IPS DF 4.7 (cell line): ENCODE data around the gene ICE2.
"Not testable (repeated sequence)": the region's sequence is repeated elsewhere in the genome, so short reads cannot be mapped to it uniquely, and the experiment has no call there.

Experiments used
- DNase-seq: peaks from one replicate; pipeline ENCODE4 v3.0.0-alpha.2; 2013; ENCODE audit warnings: low spot score; ENCODE audit errors: extremely low read depth

ICE2 gene

DNA sequence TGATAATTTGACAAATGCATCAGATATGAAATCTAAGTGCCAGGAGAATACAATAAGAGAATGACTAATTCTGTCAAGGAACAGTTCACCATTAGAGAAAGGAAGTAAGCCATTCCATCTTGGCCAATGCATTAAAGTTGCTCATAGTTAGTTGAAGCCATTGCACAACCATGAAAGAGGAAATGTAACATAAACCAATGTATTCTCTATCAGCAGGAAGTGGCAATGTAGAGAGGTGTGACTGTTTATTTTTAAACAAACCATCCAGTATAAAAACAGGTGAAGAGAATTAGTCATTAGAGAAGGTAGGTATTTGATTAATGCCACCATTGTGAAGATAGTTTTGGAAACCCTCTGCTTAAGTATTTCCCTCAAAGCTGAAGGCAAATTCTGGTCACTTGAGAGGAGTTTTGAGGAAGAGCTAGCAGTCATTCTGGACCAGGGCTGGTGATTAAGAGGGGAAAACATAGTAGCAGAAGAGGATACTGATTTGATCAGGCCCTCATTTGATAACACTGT, 70.4 kb downstream of the ICE2 start:
- no peak for DNase-seq

DNA sequence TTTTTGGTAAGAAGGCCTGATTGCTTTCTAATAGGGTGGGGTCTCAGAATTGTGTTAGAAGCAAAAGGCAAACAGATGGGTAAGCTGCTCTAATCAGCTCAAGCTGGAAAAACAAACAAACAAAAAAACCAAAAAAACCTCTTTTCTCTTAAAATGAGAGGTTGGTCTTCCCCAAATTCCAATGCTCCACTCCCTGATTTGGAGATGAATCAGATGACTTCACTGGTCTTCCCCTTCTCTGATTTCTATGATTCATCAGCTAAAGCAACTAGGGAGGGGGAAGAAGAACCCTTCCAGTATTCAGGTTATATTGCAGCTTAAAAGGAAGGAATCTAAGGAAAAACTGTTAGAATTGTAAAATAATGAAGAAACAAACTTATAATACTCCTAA, 71.5 kb downstream of the ICE2 start:
- DNase-seq, result no peak

DNA sequence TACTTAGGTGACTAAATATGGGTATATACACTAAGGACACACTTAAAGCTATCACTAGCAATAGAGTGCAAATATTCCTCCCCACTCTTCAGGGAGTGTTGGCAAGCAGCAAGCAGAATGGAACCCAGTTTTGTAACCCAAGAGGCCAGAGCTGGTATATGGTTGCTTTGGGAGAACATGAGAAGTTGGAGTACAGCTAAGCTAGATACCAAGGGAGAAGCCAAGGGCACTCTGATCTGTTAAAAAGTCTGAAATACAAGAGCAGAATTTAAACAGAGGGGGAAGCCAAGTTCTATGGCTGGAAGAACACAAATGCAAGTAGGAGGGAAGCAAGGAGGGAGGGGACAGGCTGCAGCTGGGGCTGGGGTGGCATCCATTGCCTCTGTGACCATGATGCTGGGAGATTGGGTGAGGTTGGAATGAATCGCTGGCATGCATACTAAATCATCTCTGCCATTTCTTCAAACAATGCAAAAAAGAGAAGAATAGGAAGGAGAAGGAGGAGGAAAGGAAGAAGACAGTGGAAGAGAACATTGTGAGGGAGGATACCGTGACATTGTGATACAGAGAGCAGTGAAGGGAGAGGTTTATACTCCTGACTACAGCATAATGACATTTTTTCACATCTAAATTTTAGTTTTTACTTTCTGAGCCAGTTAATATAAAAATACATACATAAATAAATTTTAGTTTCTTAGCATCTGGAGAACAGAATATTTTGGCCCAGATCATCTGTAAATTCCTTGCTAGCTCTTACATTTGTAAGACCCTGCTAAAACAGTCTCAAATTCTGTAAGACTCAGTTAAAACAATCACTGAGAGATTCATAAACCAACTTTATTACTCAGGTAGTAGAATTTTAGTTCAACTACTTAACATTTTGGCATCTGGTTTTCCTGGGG, 72.2 kb downstream of the ICE2 start:
- DNase-seq, result no peak

DNA sequence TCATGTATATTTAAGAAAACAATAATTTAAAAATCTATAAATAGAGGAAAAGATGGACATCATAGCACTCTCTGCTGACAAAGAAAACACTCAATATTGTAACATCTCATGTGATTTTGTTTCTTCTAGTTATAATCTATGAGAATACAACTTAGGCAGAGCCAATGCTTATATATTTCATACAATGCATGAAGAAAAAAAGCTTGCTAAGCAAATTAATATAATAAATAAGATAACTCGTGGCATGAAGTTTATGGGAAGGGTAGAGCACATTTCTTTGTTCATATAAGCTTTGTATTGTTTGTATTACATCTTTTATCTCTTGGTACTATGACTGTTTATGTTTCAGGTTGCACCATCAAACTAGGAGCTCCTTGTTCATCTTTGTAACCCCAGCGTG, 73.5 kb downstream of the ICE2 start:
- no peak for DNase-seq

DNA sequence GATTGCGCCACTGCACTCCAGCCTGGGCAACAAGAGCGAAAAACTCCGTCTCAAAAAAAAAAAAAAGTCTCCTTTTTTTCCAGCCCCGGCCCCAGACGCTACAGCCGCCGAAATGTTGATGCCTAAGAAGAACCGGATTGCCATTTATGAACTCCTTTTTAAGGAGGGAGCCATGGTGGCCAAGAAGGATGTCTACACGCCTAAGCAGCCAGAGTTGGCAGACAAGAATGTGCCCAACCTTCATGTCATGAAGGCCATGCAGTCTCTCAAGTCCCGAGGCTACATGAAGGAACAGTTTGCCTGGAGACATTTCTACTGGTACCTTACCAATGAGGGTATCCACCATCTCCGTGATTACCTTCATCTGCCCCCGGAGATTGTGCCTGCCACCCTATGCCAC, 74.6 kb downstream of the ICE2 start:
- not testable (repeated sequence) for DNase-seq

DNA sequence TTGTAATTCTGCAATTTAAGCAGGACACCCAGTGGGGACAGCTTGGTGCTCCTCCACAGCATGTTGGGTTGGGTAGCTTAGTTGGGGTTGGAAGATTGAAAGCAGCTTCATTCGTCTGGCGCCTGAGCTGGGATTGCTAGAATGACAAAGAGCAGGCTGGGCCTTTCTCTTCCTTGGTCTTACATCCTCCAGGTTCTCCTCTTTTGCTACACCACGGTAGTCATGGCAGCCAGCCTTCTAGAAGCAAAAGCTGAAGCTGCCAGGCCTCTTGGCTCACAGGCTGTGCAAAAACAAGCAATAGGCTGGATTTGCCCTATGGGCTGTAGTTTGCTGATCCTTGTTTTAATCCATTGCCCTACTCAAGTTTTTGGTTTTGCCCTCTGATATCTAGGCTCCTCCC, 78.0 kb downstream of the ICE2 start:
- DNase-seq, result no peak

DNA sequence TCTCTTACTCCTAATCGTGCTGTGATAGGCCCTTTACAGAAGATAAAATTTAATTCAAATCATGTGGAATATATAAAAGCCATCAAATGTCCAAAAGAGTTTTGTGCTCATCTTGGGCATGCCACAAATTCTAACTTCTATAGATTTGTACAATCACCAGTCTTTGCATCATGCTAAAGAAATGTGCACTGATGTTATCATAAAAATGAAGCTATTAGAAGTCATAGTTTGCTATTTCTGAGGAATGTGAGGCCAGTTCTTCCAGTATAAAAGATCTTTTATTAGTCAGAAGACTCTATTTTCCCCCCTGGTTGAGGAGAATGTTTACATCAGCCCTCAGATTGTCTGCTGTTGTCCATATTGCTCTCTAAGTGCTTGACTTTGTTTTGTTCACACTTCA, 79.0 kb downstream of the ICE2 start:
- DNase-seq, result no peak

DNA sequence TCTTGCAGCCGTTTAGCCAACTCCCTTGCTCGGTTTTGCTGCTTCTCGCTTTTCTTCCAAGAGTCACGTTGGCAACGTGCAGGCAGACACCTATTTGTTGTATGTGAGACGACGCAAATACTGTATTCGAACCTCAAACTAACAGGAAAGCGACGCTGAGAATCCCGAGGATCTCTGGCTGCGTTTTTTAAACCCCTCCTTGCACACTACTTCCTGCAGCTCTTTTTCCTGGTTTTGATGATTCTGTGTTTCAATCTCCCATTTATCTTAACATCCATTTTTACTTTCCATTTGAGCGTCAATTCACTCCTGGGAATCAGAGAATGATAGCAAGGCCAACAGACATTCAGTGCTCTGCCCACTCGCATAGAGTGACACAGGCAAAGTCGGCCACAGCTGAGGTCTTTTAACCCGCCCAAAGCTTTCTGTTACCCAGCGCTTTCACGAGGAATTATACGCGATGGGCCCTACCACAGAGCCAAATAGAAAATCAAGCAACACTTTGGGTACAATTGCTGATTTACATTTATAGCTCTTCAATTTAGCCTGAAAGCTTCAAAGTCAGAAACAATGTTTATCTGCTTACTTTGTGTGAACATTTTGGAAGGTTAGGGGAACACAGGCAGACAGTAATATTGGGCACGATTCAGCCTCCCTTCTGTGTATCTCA, 79.6 kb downstream of the ICE2 start:
- no peak for DNase-seq

DNA sequence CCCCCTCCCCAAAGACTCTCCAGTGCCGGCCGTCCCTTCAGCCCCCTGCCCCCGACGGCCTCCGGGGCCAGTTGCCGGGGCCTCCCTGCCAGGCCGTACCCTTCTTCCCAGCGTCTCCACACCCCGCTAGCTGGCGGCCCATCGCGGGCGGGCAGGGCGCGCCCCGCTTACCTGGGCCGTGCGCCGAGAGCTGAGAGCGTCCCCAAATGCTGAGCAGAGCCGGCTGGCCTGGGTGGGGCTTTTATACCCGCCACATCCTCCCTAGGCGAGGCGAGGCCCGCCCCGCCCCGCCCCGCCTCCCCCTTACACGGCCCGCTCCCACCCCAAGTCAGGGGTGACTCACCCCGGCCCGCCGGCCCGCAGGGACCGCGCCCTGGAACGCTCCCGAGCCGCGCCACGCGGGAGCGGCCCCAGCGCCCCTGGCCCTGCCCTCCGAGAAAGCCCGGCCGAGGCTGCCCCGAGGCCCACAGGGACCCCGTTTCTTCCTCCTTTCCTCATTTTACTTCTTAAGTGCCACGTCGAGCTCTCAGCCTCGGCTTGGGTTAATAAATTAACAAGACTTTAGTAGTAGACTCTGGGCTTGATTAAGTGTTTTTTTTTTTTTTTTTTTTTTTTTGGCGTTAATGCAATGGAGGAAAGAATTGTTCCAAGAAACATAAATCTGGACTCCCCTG, 81.0 kb downstream of the ICE2 start, which contains the start of gene ANXA2:
TSS of gene ANXA2 (minus strand) at position 215 of the 674 bp plus-strand sequence. CDS start 11,911 bp downstream, outside the sequence.
- DNase-seq, result no peak

DNA sequence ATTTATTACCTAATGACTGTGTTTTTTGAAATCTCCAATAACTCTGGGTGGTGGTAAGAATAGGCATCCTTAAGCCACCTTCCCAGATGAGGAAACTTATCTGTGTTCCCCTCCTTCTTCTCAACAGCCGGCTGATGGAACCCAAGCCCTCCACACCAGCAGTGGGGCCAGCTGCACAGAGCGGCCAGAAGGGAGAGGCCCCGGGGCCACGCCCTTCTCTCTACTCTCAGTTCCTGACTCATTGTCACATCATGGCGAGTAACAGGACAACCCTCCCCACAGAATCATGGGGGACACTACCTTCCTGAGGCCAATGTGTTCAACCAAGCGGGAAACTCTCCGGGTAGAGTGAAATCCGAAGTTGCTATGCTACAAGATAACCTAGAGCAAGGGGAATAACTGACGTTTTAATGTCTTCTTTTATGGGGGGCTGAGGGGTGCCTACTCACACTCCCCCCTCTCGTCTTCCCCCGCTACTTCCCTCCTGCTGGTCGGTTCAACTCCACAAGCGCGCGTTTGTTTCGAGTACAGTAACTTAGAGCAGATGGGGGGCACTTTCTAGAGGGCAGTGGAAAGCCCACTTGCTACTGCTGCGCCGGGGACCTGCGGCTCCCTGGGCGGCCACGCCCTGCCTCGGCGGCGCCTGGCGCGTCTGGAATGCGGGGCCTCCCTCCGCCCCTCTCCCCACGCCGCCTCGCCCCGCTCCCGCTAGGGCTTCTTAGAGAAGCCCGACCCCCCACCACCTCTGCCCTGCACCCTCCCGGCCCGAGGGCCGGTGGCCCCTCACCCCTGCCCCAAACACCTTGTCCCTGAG, 81.8 kb downstream of the ICE2 start:
- DNase-seq, result no peak

DNA sequence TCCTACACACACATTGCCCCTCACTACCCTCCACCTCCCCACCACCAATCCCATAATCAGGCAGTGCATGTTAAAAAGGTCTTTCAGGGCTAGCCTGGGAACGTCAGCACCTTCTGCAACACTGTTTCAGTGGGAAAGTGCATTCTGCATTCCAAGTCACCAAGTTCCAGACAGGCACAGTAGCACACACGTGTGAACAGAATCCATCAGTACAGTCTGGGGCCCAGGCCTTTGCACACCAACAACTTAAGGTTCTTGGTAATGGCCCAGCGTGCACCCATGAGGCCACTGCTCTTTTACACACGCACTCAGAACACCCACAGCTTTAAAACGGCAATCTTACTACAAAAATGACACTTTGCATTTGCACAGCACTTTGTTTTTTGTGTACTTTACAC, 82.4 kb downstream of the ICE2 start:
- no peak for DNase-seq

DNA sequence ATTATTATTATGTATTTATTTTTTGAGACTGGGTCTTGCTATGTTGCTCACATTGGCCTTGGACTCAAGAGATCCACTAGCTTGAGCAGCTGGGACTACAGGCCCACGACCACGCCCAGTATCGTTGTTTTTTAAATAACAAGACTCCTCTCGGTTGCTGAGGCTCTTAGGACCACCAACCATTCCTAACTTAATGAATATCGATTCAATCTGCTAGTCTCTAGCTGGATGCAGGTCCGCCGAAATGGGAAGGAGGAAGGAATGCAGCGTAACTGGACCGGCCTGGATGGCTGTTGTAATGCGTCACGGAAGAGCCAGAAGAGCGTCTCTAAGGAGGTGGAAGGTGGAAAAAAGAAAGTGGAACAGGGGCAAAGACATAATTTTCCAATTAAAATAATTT, 82.8 kb downstream of the ICE2 start:
- DNase-seq, result no peak

DNA sequence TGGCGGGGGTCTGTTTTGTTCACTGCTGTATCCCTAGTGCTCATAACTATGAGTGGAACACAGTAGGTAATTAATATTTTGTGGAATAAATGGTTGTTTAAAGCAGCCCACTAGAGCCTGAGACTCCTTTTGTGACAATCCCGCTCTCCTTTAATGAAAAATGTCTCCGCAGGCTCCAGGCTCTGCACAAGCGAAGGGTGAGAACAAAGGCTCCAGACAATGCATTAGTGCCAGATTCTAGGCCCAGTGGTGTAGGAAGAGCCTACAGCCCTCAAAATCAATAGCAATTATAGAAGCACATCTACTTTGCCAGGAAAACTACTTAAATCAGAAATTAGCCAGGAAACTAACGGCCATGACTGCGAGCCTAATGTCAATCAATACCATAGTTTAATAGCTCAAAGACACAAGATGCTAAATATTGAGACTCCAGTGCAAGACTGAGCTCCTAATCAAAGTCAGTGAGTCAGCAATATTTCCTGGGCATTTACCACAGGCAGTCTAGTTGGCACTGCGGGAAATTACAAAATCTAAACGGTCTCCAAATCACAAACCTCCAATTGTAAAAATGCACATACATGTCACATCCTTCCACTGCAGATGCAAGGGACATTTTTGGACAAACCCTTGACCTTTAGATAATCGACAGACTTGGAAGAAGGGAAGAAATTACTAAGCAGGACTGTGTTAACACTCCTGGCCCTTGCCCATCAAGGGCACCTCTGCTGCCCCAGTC, 83.5 kb downstream of the ICE2 start:
- DNase-seq, result no peak

DNA sequence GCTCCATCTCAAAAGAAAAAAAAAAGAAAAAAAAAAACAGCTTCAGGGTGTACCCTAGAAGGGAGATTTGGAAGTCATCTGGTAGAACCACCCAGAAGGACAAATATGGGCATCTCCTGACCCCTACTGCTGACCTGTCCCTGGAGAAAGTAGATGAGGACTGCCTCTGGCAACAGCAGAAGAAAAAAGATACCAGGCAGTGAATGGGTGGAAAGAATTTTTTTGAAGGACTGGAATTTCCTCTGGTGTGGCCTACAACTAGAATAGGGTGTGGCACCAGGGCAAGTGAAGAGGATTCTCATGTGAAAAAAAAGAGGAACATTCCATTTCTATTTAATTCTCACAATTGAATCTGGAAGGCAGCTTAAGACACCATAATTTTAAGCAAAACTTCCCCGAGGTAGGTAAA, 84.2 kb downstream of the ICE2 start:
- no peak for DNase-seq

DNA sequence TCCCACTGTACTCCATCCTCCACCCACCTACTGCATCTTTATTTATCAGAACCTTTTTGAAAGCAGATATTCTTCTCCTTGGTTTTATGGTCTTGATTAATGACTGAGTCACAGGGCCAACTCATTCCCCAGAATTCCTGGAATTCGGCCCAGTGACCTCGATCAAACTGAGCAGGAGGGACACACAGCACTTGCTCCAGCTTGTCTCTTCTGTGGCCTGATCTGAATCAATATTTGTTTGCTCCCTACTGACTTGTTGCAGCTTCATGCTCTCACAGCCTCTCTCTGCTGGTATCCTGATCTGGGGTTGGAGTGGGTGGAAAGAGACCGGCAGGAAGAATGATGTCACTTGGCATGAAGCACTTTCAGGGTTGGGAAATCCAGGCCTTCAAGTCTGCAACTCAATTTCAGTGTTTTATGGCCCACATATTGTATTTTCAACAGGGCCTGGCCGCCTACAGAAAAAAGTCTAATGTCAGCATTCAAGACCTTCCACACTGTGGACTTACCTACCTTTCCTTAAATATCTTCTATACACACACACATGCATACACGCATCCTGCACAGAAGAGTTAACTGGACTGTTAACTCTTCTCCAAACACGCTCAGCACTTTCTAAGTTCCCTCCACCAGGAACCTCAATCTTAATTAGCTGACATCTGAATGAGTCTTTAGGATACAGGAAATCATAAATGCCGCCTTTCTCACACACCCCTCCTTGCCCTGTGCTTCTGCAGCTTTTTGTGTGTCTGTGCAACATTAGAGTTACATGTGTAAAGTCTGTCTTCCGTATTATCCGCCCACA, 85.8 kb downstream of the ICE2 start:
- DNase-seq, result no peak

DNA sequence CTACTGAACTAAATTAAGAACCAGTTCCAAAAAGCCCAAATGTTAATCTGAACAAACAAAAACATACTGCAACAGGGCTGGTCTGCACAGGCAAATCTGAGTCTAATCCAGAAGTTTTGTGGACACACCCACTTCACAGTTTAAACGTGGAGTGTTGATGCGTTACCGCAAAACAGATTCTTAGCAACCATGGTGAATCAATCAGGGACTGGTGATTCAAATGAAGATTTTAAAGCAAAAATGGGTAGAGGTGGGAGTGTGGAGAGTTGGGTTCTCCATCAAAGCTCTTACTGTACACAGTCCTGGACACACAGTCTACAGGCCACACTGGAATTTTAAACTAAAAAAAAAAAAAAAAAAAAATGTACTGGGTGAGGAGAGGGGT, 86.3 kb downstream of the ICE2 start:
- no peak for DNase-seq

DNA sequence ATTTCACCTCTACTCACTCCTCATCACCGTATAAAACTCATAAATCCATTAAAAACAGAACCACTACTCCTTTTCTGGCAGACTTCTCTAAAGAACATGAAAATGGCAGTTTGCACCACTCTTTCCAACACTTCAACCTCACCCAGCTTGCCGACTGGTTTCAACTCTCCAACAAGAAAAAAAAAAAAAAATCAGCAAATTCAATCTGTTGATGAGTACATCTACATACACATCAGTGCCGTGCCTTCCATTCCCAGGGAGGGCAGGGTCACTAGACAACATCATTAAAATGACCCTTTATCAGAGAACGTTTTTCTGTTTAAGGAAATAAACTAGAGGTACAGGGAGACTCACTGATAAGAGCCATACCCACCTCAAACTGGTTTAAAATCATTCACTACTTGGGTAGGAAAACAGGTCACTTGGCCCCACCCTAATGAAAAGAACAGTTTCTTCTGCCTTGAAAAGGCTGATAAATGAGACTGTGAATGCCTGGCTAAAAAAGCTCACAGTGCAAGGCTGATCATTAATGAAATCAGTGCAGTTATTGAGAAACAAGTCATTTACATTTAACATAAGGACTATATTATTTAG, 87.1 kb downstream of the ICE2 start:
- DNase-seq, result no peak

DNA sequence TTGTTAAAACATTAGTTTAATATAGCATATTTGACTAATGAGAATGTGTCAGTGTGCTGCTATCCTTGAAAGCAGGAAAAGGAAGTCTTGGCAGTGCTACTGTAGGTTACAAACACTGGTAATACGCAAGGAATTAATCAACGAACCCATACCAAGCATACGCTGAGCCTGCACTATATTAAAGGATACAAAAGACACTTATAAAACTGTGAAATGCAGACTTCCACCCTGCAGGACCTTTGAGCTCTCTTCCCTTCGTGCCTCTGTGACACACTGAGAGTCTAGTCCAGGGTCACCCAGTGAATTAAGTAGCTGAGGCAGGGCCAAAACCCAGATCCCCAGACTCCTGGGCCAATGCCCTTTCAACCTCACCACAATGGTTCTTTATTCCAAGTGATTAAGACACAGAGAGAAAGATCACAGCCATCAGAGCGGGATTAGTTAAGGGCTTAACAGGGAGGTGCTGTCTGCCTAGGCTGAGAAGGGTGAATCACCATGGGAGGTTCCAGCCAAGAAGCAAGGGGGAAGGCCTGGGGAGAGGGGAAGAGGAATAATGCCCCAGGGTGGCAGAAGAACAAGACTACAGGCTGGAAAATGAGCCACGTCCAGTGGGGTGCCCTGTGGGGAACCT, 88.0 kb downstream of the ICE2 start:
- DNase-seq, result no peak

DNA sequence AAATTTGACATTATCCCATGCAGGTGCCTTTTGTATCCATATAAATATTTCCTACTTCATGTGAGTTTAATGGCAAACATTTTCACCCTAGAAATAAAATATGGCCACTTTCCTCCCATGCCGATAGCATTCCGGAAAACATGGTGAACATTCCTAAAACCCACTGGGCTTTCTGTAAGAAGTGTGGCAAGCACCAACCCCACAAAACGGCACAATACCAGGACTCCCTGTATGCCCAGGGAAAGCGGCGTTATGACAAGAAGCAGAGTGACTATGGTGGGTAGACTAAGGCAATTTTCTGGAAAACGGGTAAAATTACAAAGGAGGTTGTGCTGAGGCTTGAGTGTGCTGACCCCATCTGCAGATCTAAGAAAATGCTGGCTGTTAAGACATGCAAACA, 88.7 kb downstream of the ICE2 start:
- DNase-seq, result no peak
